ENCODE measurements around the gene IFI6.
"Not testable (repeated sequence)": the region's sequence is repeated elsewhere in the genome, so short reads cannot be mapped to it uniquely, and the experiment has no call there.

The IFI6 gene

GRCh38 chr1:27650171-27650538, 21.8 kb downstream of the IFI6 start:
- DNase-seq (ENCODE audit: low spot score) = no peak

- no peak for DNase-seq (ENCODE audit: low spot score)
These were observed 22.7 kb downstream of the IFI6 start for GRCh38 chr1:27649306-27649635.

- DNase-seq (ENCODE audit: low spot score) = no peak
These were observed 23.2 kb downstream of the IFI6 start for GRCh38 chr1:27648602-27649305.

DNA sequence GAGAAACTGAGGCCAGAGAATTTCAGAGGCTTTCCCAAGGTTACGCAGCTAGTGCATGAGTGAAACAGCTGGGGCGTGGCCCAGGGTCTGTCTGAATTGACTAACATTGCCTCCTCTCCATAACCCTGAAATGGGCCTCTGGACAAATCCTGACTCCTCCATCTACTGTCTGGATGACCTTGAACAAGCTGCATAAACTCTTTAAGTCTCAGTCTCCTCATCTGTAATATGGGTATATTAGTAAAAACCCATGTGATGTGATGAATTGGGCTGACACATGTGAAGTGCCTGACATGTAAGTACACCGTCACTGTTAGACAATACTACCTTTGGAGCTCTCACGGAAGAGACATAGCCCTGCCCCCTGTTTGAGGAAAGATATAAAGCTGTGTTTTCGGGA, 24.7 kb downstream of the IFI6 start:
- DNase-seq (ENCODE audit: low spot score) = no peak

GRCh38 chr1:27646676-27647075, 25.3 kb downstream of the IFI6 start:
- DNase-seq (ENCODE audit: low spot score) = no peak

GRCh38 chr1:27645071-27645415, 26.9 kb downstream of the IFI6 start:
- no peak for DNase-seq (ENCODE audit: low spot score)

DNA sequence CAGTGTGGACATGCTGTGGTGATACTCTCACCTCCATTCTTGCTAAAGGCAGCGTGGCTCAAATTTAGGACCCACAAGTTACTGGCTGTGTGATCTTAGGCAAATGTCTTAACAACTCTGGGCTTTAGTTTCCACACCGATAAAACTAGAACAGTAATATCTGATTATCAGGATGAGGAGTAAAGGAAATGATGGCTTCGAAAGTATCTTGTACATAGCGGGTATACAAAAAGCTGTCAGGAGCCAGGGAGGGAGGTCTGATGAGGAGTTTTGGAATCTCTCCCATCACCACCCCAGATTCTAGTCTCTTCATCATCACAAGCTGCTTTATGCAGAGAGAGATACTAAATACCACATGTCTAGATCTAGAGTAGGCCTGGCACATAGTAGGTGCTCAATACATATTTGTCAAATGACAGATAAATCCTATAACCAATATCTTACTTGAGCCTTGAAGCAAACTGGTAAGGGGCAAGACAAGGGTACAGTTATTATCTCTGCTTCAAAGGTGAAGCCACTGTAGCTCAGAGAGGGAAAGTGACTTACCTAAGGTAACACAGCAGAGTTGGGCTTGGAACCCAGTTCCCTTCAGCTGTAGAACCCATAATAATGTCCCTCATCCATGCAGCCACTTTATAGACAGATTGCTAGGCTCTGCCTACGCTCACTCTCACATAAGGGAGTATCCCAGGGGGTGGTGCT, 27.5 kb downstream of the IFI6 start:
- DNase-seq (ENCODE audit: low spot score) = no peak

DNA sequence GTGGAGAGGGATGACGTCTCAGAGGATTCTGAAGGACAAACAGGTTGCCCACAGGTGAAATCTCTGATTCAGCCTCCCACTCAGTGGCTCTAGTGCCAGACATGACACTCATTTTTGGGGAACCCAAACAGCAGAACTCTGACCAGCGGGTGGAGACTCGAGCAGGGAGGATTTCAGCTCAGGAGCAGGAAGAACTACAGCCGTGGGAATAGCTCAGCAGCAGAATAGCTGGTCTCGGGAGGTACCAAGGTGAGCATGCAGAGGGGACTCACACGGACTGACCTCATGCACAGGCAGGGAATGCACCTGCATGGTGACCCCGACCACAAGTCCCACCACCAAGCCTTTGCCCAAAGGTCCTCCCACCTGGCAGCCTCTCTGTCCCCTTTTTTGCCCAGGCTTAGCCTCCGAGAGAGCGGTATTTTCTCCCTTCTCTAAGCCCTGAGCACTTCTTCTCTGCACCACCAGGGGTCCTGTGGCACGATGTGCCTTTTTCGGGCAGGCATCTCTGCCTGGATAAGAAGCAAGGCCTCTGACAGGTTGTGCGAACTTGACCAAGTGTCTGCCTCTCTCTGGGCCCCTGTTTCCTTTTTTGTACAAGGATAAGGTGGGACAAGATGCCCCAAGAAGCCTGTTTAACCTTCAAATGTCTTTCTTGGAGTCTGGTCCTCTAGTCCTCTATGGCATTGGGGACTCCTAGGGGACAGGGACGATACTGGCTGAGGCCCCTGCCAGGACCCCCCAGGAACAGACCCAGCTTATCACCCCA, 28.2 kb downstream of the IFI6 start:
- DNase-seq (ENCODE audit: low spot score) = peak; percentile 76

DNA sequence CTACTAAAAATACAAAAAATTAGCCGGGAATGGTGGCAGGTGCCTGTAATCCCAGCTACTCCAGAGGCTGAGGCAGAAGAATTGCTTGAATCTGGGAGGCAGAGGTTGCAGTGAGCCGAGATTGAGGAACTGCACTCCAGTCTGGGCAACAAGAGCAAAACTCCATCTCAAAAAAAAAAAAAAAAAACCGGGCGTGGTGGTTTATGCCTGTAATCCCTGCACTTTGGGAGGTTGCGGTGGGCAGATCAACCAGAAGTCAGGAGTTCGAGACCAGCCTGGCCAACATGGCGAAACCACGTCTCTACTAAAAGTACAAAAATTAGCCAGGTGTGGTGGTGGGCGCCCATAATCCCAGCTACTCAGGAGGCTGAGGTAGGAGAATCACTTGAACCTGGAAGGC, 31.5 kb downstream of the IFI6 start:
- not testable (repeated sequence) for DNase-seq (ENCODE audit: low spot score)

GRCh38 chr1:27638805-27639204, 33.2 kb downstream of the IFI6 start:
- no peak for DNase-seq (ENCODE audit: low spot score)

- DNase-seq (ENCODE audit: low spot score) = no peak
These were observed 33.8 kb downstream of the IFI6 start for GRCh38 chr1:27638047-27638734.

GRCh38 chr1:27635396-27636142, 36.4 kb downstream of the IFI6 start:
- no peak for DNase-seq (ENCODE audit: low spot score)

DNA sequence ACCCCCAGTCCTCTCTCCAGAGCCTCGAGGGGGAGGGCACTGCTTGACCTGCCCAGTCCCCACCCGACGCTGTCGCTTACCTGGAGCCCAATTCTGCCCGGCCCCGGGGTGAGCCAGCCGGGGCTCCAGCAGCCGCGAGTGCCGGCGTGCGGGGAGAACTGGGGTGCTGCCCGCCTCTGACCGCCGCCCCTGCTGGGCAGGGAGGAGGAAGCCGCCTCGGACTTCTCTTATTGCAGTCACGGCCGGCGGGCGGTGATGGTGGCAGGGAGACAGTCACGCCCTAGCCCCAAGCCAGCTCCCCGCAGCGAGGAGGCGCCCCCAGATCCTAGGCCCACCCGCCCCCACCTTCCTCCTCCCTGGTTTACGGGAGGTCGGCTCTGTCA, 37.0 kb downstream of the IFI6 start, which contains the start of gene FGR:
Gene FGR, minus strand, starts transcription at position 201 of the 383 bp plus-strand sequence. CDS start 11,269 bp downstream, outside the sequence.
- DNase-seq (ENCODE audit: low spot score) = no peak

- DNase-seq (ENCODE audit: low spot score) = peak; percentile 63
These were observed 37.6 kb downstream of the IFI6 start for GRCh38 chr1:27634177-27634984.

DNA sequence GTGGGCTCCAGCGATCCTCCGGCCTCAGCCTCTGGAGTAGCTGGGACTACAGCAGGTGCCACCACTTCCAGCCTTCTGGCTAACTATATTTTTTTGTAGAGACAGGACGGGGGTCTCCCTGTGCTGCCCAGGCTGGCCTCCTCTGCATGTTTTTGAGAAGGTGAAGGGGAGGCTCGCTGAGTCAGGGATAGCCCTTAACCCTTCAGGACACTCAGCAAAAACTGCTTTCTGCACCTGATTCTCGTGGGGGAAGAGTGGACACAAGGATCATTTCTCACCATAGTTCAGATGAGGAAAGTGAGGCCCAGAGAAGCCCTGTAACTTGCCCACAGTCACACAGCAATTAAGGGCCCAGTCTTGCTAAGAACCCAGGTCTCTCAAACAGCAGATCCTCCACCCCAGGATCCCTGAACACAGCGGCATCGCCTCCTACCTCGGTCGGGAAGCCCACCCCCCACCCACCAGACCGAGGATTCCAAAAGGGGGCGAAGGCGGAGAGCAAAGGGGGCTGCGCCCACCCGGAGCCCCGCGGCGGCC, 38.3 kb downstream of the IFI6 start:
- DNase-seq (ENCODE audit: low spot score) = no peak

DNA sequence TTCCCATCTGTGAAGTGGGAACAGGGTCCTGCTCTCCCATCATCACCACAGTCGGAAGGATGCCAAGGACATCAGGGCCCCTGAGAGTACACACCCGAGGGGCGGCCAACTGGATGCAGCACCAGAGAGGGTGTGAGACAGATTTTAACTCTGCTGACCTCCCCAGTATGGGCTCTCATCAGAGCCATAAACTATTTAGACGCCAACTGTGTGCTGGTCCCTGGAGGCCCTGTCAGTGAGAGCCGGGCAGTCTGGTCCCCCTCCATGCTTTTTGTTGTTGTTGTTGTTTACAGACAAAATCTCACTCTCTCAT, 38.7 kb downstream of the IFI6 start:
- DNase-seq (ENCODE audit: low spot score) = no peak

GRCh38 chr1:27632387-27633297, 39.4 kb downstream of the IFI6 start:
- DNase-seq (ENCODE audit: low spot score) = no peak

GRCh38 chr1:27630859-27631491, 41.0 kb downstream of the IFI6 start:
- DNase-seq (ENCODE audit: low spot score) = no peak

DNA sequence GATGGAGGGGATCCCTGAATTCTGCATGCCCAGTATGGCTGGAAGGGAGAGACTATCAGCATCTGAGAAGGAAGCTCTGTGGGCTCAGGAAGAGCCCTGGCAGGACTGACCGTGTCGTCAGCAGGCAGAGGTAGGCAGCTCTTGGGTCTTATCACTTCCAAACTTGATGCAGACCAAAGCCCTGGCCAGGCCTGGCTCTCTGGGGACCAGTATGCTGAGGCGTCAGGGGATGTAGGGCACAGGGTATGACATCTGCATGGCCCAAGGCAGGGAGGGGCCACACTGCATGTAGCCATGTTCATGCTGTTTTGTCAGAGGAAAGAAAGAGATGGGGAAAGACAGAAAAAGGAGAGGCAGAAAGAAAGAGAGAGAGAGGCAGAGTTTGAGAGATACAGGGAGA, 43.3 kb downstream of the IFI6 start:
- no peak for DNase-seq (ENCODE audit: low spot score)
